ENCODE measurements around the gene LYRM4. TPM values are rescaled to one million over a fixed set of nuclear protein-coding genes. Genes with fewer than 3 reads are reported as not detected.

The LYRM4 gene
- total RNA-seq, 1 experiment from 2014 or later = 16.5 TPM

DNA sequence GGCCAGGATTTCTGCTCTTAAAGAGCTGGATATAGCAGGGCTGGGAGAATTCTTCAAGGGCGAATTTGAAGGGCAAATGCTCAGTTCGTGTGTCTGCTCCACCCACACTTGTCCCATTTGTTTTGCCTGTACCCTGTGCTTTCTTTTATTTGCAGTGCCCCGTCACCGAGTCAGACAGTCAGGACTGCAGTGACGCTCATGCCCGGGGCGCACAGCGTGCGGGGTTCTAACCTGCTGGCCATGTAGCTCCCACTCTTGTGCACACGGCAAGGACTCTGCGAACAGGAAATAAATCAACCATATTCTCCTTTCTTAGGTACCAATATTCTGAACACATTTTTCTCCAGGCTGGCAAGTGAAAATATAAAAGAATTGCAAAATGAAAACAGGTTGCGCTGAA is 17.7 kb downstream of the LYRM4 start:
- no peak for DNase-seq
- BruUV-seq (replicated peaks) = no TSS peak
- CTCF ChIA-PET = no interaction called here
- H3K27me3 Mint-ChIP-seq (ENCODE audit: unreplicated experiment) = no peaks in the 10 kb centered on the region
- H3K4me1 Mint-ChIP-seq (ENCODE audit: low read depth, unreplicated experiment) = peaks cover 17% of the 10 kb centered on the region
- H3K4me3 Mint-ChIP-seq (ENCODE audit: low read depth, unreplicated experiment) = no peak overlapping the region
- TF ChIP-seq, protein P1, sequence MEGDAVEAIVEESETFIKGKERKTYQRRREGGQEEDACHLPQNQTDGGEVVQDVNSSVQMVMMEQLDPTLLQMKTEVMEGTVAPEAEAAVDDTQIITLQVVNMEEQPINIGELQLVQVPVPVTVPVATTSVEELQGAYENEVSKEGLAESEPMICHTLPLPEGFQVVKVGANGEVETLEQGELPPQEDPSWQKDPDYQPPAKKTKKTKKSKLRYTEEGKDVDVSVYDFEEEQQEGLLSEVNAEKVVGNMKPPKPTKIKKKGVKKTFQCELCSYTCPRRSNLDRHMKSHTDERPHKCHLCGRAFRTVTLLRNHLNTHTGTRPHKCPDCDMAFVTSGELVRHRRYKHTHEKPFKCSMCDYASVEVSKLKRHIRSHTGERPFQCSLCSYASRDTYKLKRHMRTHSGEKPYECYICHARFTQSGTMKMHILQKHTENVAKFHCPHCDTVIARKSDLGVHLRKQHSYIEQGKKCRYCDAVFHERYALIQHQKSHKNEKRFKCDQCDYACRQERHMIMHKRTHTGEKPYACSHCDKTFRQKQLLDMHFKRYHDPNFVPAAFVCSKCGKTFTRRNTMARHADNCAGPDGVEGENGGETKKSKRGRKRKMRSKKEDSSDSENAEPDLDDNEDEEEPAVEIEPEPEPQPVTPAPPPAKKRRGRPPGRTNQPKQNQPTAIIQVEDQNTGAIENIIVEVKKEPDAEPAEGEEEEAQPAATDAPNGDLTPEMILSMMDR (IDR thresholded peaks at IDR 0.05; ENCODE audit: unreplicated experiment) = no peak
- intact Hi-C loops (cut with micrococcal nuclease; ENCODE audit: unreplicated experiment) = no loop called here
- no peaks in the 10 kb centered on the region for H3K36me3 Mint-ChIP-seq (ENCODE audit: insufficient read depth, unreplicated experiment)
- H3K9me3 Mint-ChIP-seq (ENCODE audit: low read depth, unreplicated experiment) = no peaks in the 10 kb centered on the region
- H3K27ac Mint-ChIP-seq (ENCODE audit: unreplicated experiment) = no peak overlapping the region

DNA sequence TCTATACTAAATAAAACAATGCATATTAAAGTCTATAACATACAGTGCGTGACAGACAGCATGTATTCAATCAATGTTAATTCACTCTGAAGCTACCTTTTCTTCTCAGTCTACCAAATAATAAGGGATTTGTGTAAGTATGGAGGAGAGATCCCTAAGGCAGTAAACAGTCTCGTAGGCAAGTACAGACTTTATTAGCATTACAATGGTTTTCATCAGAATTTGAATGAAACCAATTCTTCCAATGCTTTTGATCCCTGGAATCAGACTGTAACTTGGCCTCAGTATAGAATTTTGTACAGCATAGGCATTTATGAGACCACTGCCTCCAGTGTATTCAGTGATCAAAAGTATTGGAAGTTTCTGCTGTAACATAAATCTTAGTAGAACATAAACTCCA is 19.5 kb downstream of the LYRM4 start:
- intact Hi-C loops (cut with micrococcal nuclease; ENCODE audit: unreplicated experiment) = no loop called here
- Mint-ChIP-seq H3K27me3 (ENCODE audit: unreplicated experiment) (no peaks in the 10 kb centered on the region), H3K4me3 (ENCODE audit: low read depth, unreplicated experiment) (no peak overlapping the region), H3K27ac (ENCODE audit: unreplicated experiment) (no peak overlapping the region), H3K36me3 (ENCODE audit: insufficient read depth, unreplicated experiment) (no peaks in the 10 kb centered on the region), H3K4me1 (ENCODE audit: low read depth, unreplicated experiment) (peaks cover 7% of the 10 kb centered on the region), H3K9me3 (ENCODE audit: low read depth, unreplicated experiment) (no peaks in the 10 kb centered on the region)
- TF ChIP-seq, protein P1 (IDR thresholded peaks at IDR 0.05; ENCODE audit: unreplicated experiment) = no peak
- CTCF ChIA-PET = interaction anchor here (0.6 kb wide), 1 partner anchor 767 kb away, joined by 7 read pairs; no protein-coding TSS in a partner anchor
- no TSS peak for BruUV-seq (replicated peaks)
- DNase-seq = no peak

DNA sequence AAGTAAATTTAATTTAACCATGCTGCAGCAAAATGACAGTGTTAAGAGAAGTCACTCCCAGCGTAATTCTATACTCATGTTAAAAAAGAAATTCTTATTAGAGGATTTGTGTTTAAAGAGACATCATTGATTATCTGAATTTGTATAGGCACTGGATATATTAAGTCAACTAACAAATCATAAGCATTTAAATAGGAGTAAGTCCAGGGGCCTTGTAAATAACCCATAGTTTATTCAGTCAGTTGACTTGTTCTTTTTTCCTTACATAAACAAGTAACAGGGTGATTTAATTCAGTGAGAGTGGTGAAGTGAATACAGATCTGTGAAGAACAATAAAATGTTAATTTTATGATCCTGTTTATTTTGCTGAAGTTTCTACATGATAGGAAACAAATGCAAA is 22.4 kb downstream of the LYRM4 start:
- Mint-ChIP-seq H3K9me3 (ENCODE audit: low read depth, unreplicated experiment) (no peaks in the 10 kb centered on the region), H3K36me3 (ENCODE audit: insufficient read depth, unreplicated experiment) (no peaks in the 10 kb centered on the region), H3K4me1 (ENCODE audit: low read depth, unreplicated experiment) (no peaks in the 10 kb centered on the region), H3K4me3 (ENCODE audit: low read depth, unreplicated experiment) (no peak overlapping the region), H3K27ac (ENCODE audit: unreplicated experiment) (no peak overlapping the region), H3K27me3 (ENCODE audit: unreplicated experiment) (no peaks in the 10 kb centered on the region)
- no TSS peak for BruUV-seq (replicated peaks)
- intact Hi-C loops (cut with micrococcal nuclease; ENCODE audit: unreplicated experiment) = no loop called here
- DNase-seq = no peak
- TF ChIP-seq, protein P1 (IDR thresholded peaks at IDR 0.05; ENCODE audit: unreplicated experiment) = no peak
- CTCF ChIA-PET = no interaction called here

DNA sequence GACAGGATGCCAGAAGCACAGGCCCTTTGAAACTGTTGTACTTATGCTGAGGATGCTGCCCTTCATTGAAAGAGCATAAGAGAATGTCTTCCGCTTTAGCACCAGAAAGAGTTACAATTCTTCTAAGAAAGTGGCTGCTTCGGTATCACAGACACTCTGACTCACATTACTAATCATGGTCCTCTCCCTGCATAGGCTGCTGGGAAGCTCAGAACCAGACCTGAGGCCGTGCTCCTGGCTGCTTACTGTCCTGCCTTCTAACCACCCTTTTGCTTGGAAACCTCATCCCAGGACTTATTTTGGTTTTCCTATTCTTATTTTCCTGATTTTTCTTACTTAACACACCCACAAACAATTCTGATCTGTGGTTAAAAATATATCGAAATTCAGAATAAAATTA is 22.9 kb downstream of the LYRM4 start:
- TF ChIP-seq, protein P1 (IDR thresholded peaks at IDR 0.05; ENCODE audit: unreplicated experiment) = no peak
- no peaks in the 10 kb centered on the region for H3K9me3 Mint-ChIP-seq (ENCODE audit: low read depth, unreplicated experiment)
- intact Hi-C loops (cut with micrococcal nuclease; ENCODE audit: unreplicated experiment) = no loop called here
- H3K27me3 Mint-ChIP-seq (ENCODE audit: unreplicated experiment) = no peaks in the 10 kb centered on the region
- H3K4me1 Mint-ChIP-seq (ENCODE audit: low read depth, unreplicated experiment) = no peaks in the 10 kb centered on the region
- no TSS peak for BruUV-seq (replicated peaks)
- CTCF ChIA-PET = no interaction called here
- no peak overlapping the region for H3K4me3 Mint-ChIP-seq (ENCODE audit: low read depth, unreplicated experiment)
- no peaks in the 10 kb centered on the region for H3K36me3 Mint-ChIP-seq (ENCODE audit: insufficient read depth, unreplicated experiment)
- no peak overlapping the region for H3K27ac Mint-ChIP-seq (ENCODE audit: unreplicated experiment)
- DNase-seq = no peak

All from Calu3 (cell line).